ENCODE measurements around the gene IKZF1.

IKZF1 gene

DNA sequence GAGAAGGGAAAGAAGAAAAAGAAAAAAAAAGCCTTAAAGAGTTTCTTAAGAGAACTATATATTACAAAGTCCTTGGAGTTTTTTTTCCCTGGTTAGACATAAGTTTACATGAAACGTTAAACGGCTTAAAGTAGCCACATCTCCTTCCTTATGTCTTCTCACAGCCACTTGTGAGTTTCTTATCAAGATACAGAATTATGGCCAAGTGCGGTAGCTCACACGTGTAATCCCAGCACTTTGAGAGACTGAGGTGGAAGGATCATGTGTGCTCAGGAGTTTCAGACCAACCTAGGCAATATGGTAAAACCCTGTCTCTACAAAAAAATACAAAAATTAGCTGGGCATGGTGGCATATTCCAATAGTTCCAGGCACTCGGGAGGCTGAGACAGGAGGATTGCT, 54.3 kb downstream of the IKZF1 start:
- Histone ChIP-seq H2AK5ac (ENCODE audit: low read depth, low read length) (no peak overlapping the region), H3K4me2 (ENCODE audit: insufficient read depth, low read length, poor library complexity, severe bottlenecking) (no peak overlapping the region), H3K14ac (ENCODE audit: low read length) (no peak overlapping the region), H2AFZ (ENCODE audit: low read length) (no peak overlapping the region), H4K91ac (ENCODE audit: low read depth, low read length, poor library complexity) (no peak overlapping the region), H3K36me3 (replicated peaks in 1 of 2; ENCODE audit: control insufficient read depth in 2 of 2, insufficient read depth in 2 of 2, low read length in 2 of 2) (no peaks in the 10 kb centered on the region), H2BK15ac (ENCODE audit: low read length) (no peak overlapping the region), H2BK12ac (ENCODE audit: low read length) (no peak overlapping the region), H2BK5ac (ENCODE audit: low read length) (no peak overlapping the region), H2BK120ac (ENCODE audit: low read depth, low read length) (no peak overlapping the region), H4K8ac (ENCODE audit: low read depth, low read length) (no peak overlapping the region), H3K23ac (ENCODE audit: low read depth, low read length, poor library complexity) (no peak overlapping the region), H3K27ac (replicated peaks; ENCODE audit: low read length) (no peak overlapping the region), H3K9me3 (replicated peaks in 1 of 2; ENCODE audit: control insufficient read depth in 2 of 2, insufficient read depth in 1 of 2, low read depth in 1 of 2, low read length in 2 of 2) (no peaks in the 10 kb centered on the region), H3K79me1 (ENCODE audit: low read depth, low read length) (no peaks in the 10 kb centered on the region), H3K27me3 (ENCODE audit: control insufficient read depth in 3 of 3, insufficient read depth in 3 of 3, low read depth in 1 of 3, low read length in 3 of 3) (no peaks in the 10 kb centered on the region), H3K9ac (ENCODE audit: low read depth, low read length, poor library complexity) (no peak overlapping the region), H3K4ac (ENCODE audit: low read length) (no peak overlapping the region), H3K4me3 (ENCODE audit: low read length in 2 of 2) (no peak overlapping the region), H3K18ac (ENCODE audit: low read length) (no peak overlapping the region), H3K4me1 (ENCODE audit: control insufficient read depth in 2 of 2, insufficient read depth in 1 of 2, low read depth in 1 of 2, low read length in 2 of 2) (peaks cover 0 to 12% of the 10 kb centered on the region in 2 donors)
- no peak for DNase-seq (ENCODE audit: low spot score)
- no CpG with 5 or more reads among the region's 5 CpGs for WGBS, 2 donors (ENCODE audit: extremely low coverage in 2 of 2, insufficient read length in 2 of 2, insufficient replicate concordance in 1 of 2)

DNA sequence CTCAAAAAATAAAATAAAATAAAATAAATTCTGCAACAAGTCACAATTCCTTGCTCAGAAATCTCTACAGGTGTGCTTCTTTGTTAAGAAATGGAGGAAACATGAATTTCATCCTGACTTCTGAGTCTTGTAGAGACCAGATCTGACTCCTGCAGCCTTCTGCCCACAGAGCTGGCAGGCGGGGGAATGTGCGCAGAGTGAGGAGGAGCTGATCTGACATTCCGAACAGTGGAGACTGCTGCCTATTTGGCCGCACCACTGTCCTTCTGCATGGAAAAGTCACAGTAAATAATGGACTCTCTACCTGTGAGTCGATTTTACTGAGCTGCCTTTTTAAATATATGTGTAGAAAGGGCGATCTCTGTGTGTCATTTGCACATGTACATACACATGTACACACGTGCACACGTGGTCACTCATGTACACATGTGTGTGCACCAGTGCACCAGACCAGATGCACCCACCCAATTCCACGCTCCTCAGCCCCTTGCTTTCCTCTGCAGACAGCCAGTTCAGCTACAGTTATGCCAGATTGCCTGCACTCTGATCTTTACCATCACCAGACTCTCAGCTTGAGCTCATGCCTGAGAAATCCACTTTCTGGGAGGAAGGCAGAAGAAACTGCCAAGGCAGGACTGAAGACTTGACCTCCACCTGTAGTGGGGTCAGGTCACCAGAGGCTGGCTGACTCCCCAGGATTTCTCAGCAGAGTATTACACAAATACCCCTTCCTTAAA, 54.9 kb downstream of the IKZF1 start:
- H3K14ac ChIP-seq (ENCODE audit: low read length): no peak overlapping the region
- H3K4me3 ChIP-seq (ENCODE audit: low read length in 2 of 2): no peak overlapping the region
- no peak overlapping the region for H2BK120ac ChIP-seq (ENCODE audit: low read depth, low read length)
- H3K18ac ChIP-seq (ENCODE audit: low read length): peak overlapping the region; percentile 20
- H2BK12ac ChIP-seq (ENCODE audit: low read length): no peak overlapping the region
- no CpG with 5 or more reads among the region's 9 CpGs for WGBS, 2 donors (ENCODE audit: extremely low coverage in 2 of 2, insufficient read length in 2 of 2, insufficient replicate concordance in 1 of 2)
- H3K79me1 ChIP-seq (ENCODE audit: low read depth, low read length): no peaks in the 10 kb centered on the region
- H2AFZ ChIP-seq (ENCODE audit: low read length): no peak overlapping the region
- H2BK5ac ChIP-seq (ENCODE audit: low read length): no peak overlapping the region
- H3K23ac ChIP-seq (ENCODE audit: low read depth, low read length, poor library complexity): no peak overlapping the region
- no peaks in the 10 kb centered on the region for H3K27me3 ChIP-seq (ENCODE audit: control insufficient read depth in 3 of 3, insufficient read depth in 3 of 3, low read depth in 1 of 3, low read length in 3 of 3)
- H2AK5ac ChIP-seq (ENCODE audit: low read depth, low read length): no peak overlapping the region
- no peaks in the 10 kb centered on the region for H3K9me3 ChIP-seq (replicated peaks in 1 of 2; ENCODE audit: control insufficient read depth in 2 of 2, insufficient read depth in 1 of 2, low read depth in 1 of 2, low read length in 2 of 2)
- H3K4me2 ChIP-seq (ENCODE audit: insufficient read depth, low read length, poor library complexity, severe bottlenecking): no peak overlapping the region
- no peak overlapping the region for H3K27ac ChIP-seq (replicated peaks; ENCODE audit: low read length)
- H3K36me3 ChIP-seq (replicated peaks in 1 of 2; ENCODE audit: control insufficient read depth in 2 of 2, insufficient read depth in 2 of 2, low read length in 2 of 2): no peaks in the 10 kb centered on the region
- H4K91ac ChIP-seq (ENCODE audit: low read depth, low read length, poor library complexity): peak overlapping the region; percentile 56
- no peak overlapping the region for H3K9ac ChIP-seq (ENCODE audit: low read depth, low read length, poor library complexity)
- no peak overlapping the region for H4K8ac ChIP-seq (ENCODE audit: low read depth, low read length)
- H2BK15ac ChIP-seq (ENCODE audit: low read length): no peak overlapping the region
- DNase-seq (ENCODE audit: low spot score): no peak
- H3K4me1 ChIP-seq (ENCODE audit: control insufficient read depth in 2 of 2, insufficient read depth in 1 of 2, low read depth in 1 of 2, low read length in 2 of 2): peaks cover 0 to 12% of the 10 kb centered on the region in 2 donors
- no peak overlapping the region for H3K4ac ChIP-seq (ENCODE audit: low read length)

DNA sequence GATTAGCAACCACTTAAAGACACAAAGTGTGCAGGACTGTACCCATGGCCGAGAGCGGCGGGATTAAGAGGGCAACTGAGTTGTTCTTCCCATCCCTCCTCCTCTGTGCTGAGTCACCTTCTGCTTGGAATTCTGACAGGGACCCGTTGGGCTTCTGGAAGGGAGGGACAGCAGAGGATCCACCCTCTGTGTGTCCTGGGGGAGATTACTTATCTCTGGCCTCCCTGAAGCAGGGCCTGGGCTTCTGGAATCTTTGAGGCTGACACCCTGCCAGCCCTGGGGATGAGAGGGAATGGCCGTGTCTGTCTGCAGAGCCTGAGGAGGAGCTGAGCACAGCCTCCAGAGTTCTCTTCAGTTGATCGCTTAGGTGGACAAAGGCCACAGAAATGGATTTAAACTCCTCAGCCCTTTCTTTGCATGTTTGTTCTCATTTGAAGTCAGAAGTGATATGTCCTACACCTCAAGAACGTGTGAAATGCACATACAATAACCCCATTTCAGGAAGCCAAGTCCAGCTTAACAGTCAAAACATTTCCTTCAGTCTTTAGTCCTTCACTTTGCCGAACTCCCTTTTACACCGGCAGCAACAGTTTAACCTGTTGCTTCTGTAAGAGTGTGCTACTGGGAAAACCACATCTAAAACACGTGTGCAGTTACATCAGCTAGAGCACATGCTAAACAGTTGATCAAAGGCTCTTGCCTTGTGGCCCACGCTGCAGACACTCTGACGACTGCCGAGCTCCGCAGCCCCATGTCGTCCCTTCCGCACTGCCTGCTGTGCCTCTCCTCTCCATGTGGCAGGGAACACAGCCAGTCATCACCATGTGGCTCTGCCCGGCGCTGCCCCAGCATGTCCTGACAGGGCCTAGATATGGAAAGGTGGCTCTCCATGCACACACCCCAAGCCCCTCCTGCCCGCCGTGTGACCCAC, 55.7 kb downstream of the IKZF1 start:
- Histone ChIP-seq H3K79me1 (ENCODE audit: low read depth, low read length) (no peaks in the 10 kb centered on the region), H2BK120ac (ENCODE audit: low read depth, low read length) (no peak overlapping the region), H3K9ac (ENCODE audit: low read depth, low read length, poor library complexity) (peak overlapping the region; percentile 2), H3K4me2 (ENCODE audit: insufficient read depth, low read length, poor library complexity, severe bottlenecking) (no peak overlapping the region), H4K91ac (ENCODE audit: low read depth, low read length, poor library complexity) (peak overlapping the region; percentile 56), H3K23ac (ENCODE audit: low read depth, low read length, poor library complexity) (peak overlapping the region; percentile 62), H3K4me3 (ENCODE audit: low read length in 2 of 2) (no peak overlapping the region), H2AFZ (ENCODE audit: low read length) (no peak overlapping the region), H3K27ac (replicated peaks; ENCODE audit: low read length) (no peak overlapping the region), H2AK5ac (ENCODE audit: low read depth, low read length) (no peak overlapping the region), H3K9me3 (replicated peaks in 1 of 2; ENCODE audit: control insufficient read depth in 2 of 2, insufficient read depth in 1 of 2, low read depth in 1 of 2, low read length in 2 of 2) (no peaks in the 10 kb centered on the region), H2BK5ac (ENCODE audit: low read length) (no peak overlapping the region), H3K14ac (ENCODE audit: low read length) (no peak overlapping the region), H2BK15ac (ENCODE audit: low read length) (no peak overlapping the region), H3K27me3 (ENCODE audit: control insufficient read depth in 3 of 3, insufficient read depth in 3 of 3, low read depth in 1 of 3, low read length in 3 of 3) (no peaks in the 10 kb centered on the region), H2BK12ac (ENCODE audit: low read length) (no peak overlapping the region), H3K4me1 (ENCODE audit: control insufficient read depth in 2 of 2, insufficient read depth in 1 of 2, low read depth in 1 of 2, low read length in 2 of 2) (peaks cover 0 to 12% of the 10 kb centered on the region in 2 donors), H3K36me3 (replicated peaks in 1 of 2; ENCODE audit: control insufficient read depth in 2 of 2, insufficient read depth in 2 of 2, low read length in 2 of 2) (no peaks in the 10 kb centered on the region), H3K18ac (ENCODE audit: low read length) (peak overlapping the region; percentile 42), H4K8ac (ENCODE audit: low read depth, low read length) (no peak overlapping the region), H3K4ac (ENCODE audit: low read length) (no peak overlapping the region)
- DNase-seq (ENCODE audit: low spot score): no peak
- WGBS, 2 donors (ENCODE audit: extremely low coverage in 2 of 2, insufficient read length in 2 of 2, insufficient replicate concordance in 1 of 2): no CpG with 5 or more reads among the region's 20 CpGs

DNA sequence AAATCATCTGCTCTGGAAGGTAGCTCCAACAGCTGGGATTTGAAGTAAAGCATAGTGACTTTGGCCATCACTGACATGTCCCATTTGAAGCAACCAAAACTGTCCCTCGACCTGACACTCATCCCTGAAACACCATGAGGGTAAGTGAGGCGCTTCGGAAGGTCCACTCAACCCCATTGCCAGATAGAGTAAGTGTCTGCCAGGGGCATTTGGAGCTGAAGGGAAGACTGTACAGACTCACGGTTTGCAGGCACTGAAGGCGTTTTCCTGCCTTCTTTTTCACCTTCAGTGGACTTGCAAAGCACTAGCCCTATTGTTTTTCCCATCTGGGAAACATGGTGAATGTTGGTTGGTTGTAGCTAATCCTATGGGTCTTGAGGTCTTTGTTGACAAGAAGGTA, 57.6 kb downstream of the IKZF1 start:
- no peak overlapping the region for H4K8ac ChIP-seq (ENCODE audit: low read depth, low read length)
- DNase-seq (ENCODE audit: low spot score): no peak
- no peak overlapping the region for H2BK15ac ChIP-seq (ENCODE audit: low read length)
- H3K27ac ChIP-seq (replicated peaks; ENCODE audit: low read length): no peak overlapping the region
- WGBS, 2 donors (ENCODE audit: extremely low coverage in 2 of 2, insufficient read length in 2 of 2, insufficient replicate concordance in 1 of 2): no CpG with 5 or more reads among the region's 5 CpGs
- no peak overlapping the region for H3K23ac ChIP-seq (ENCODE audit: low read depth, low read length, poor library complexity)
- H3K18ac ChIP-seq (ENCODE audit: low read length): no peak overlapping the region
- no peak overlapping the region for H2AK5ac ChIP-seq (ENCODE audit: low read depth, low read length)
- no peak overlapping the region for H2BK12ac ChIP-seq (ENCODE audit: low read length)
- no peak overlapping the region for H3K4me3 ChIP-seq (ENCODE audit: low read length in 2 of 2)
- H2AFZ ChIP-seq (ENCODE audit: low read length): no peak overlapping the region
- H3K4ac ChIP-seq (ENCODE audit: low read length): no peak overlapping the region
- no peak overlapping the region for H3K14ac ChIP-seq (ENCODE audit: low read length)
- no peaks in the 10 kb centered on the region for H3K36me3 ChIP-seq (replicated peaks in 1 of 2; ENCODE audit: control insufficient read depth in 2 of 2, insufficient read depth in 2 of 2, low read length in 2 of 2)
- no peak overlapping the region for H2BK5ac ChIP-seq (ENCODE audit: low read length)
- H2BK120ac ChIP-seq (ENCODE audit: low read depth, low read length): no peak overlapping the region
- no peaks in the 10 kb centered on the region for H3K9me3 ChIP-seq (replicated peaks in 1 of 2; ENCODE audit: control insufficient read depth in 2 of 2, insufficient read depth in 1 of 2, low read depth in 1 of 2, low read length in 2 of 2)
- no peaks in the 10 kb centered on the region for H3K79me1 ChIP-seq (ENCODE audit: low read depth, low read length)
- no peak overlapping the region for H4K91ac ChIP-seq (ENCODE audit: low read depth, low read length, poor library complexity)
- H3K9ac ChIP-seq (ENCODE audit: low read depth, low read length, poor library complexity): no peak overlapping the region
- peaks cover 0 to 12% of the 10 kb centered on the region in 2 donors for H3K4me1 ChIP-seq (ENCODE audit: control insufficient read depth in 2 of 2, insufficient read depth in 1 of 2, low read depth in 1 of 2, low read length in 2 of 2)
- no peak overlapping the region for H3K4me2 ChIP-seq (ENCODE audit: insufficient read depth, low read length, poor library complexity, severe bottlenecking)
- H3K27me3 ChIP-seq (ENCODE audit: control insufficient read depth in 3 of 3, insufficient read depth in 3 of 3, low read depth in 1 of 3, low read length in 3 of 3): no peaks in the 10 kb centered on the region
